Measurements from ENCODE around the gene WBP1.
A peak's percentile ranks its signal among the peaks of the same experiment; 100 is the strongest.

Gene WBP1

GRCh38 chr2:74447230-74447999 is 10.8 kb upstream of the WBP1 start:
- Histone ChIP-seq H3K4me3 (replicated peaks; ENCODE audit: low read depth, low read length) (no peak overlapping the region), H3K27me3 (replicated peaks; ENCODE audit: control insufficient read depth, insufficient read depth, low read length) (no peaks in the 10 kb centered on the region), H3K36me3 (ENCODE audit: control insufficient read depth, insufficient read depth, low read length) (no peaks in the 10 kb centered on the region)
- DNase-seq (ENCODE audit: extremely low read depth, insufficient read length): no peak
- no peak for TF ChIP-seq CTCF (IDR thresholded peaks at IDR 0.05; ENCODE audit: insufficient read depth, low read length, poor library complexity, severe bottlenecking)

- no peak for DNase-seq (ENCODE audit: extremely low read depth, insufficient read length)
- Histone ChIP-seq H3K36me3 (ENCODE audit: control insufficient read depth, insufficient read depth, low read length) (no peaks in the 10 kb centered on the region), H3K4me3 (replicated peaks; ENCODE audit: low read depth, low read length) (no peak overlapping the region), H3K27me3 (replicated peaks; ENCODE audit: control insufficient read depth, insufficient read depth, low read length) (no peaks in the 10 kb centered on the region)
- TF ChIP-seq CTCF (IDR thresholded peaks at IDR 0.05; ENCODE audit: insufficient read depth, low read length, poor library complexity, severe bottlenecking): no peak
Observed at GRCh38 chr2:74448771-74449170, 9.5 kb upstream of the WBP1 start.

- H3K36me3 ChIP-seq (ENCODE audit: control insufficient read depth, insufficient read depth, low read length): no peaks in the 10 kb centered on the region
- TF ChIP-seq CTCF (IDR thresholded peaks at IDR 0.05; ENCODE audit: insufficient read depth, low read length, poor library complexity, severe bottlenecking): no peak
- H3K27me3 ChIP-seq (replicated peaks; ENCODE audit: control insufficient read depth, insufficient read depth, low read length): no peaks in the 10 kb centered on the region
- DNase-seq (ENCODE audit: extremely low read depth, insufficient read length): no peak
- H3K4me3 ChIP-seq (replicated peaks; ENCODE audit: low read depth, low read length): no peak overlapping the region
Observed at GRCh38 chr2:74450570-74451190, 7.6 kb upstream of the WBP1 start.

GRCh38 chr2:74454654-74455511 is 3.4 kb upstream of the WBP1 start, which contains the start of gene INO80B:
Gene INO80B (plus strand): TSS chr2:74455087. CDS start chr2:74455117, 30 bp downstream.
- no peak for TF ChIP-seq CTCF (IDR thresholded peaks at IDR 0.05; ENCODE audit: insufficient read depth, low read length, poor library complexity, severe bottlenecking)
- Histone ChIP-seq H3K27me3 (replicated peaks; ENCODE audit: control insufficient read depth, insufficient read depth, low read length) (no peaks in the 10 kb centered on the region), H3K4me3 (replicated peaks; ENCODE audit: low read depth, low read length) (peak within 1 kb of the TSS; percentile 87), H3K36me3 (ENCODE audit: control insufficient read depth, insufficient read depth, low read length) (no peaks in the 10 kb centered on the region)
- peak; percentile 95 for DNase-seq (ENCODE audit: extremely low read depth, insufficient read length)

- DNase-seq (ENCODE audit: extremely low read depth, insufficient read length): no peak
- Histone ChIP-seq H3K36me3 (ENCODE audit: control insufficient read depth, insufficient read depth, low read length) (peaks cover 9% of the 10 kb centered on the region), H3K27me3 (replicated peaks; ENCODE audit: control insufficient read depth, insufficient read depth, low read length) (no peaks in the 10 kb centered on the region), H3K4me3 (replicated peaks; ENCODE audit: low read depth, low read length) (peak overlapping the region; percentile 79)
- no peak for TF ChIP-seq CTCF (IDR thresholded peaks at IDR 0.05; ENCODE audit: insufficient read depth, low read length, poor library complexity, severe bottlenecking)
Observed at GRCh38 chr2:74457129-74457548, 1.1 kb upstream of the WBP1 start.

Data from GM06990 (cell line).